PC-3 (cell line): ENCODE results near the gene DTNBP1.

ENCODE experiments used
- EZH2phosphoT487 ChIP-seq: fragments of 300-600 bp; sonication (generic); IDR thresholded peaks from 2 replicates; pipeline ENCODE4 v1.6.1; 2018; ENCODE audit warnings: mild to moderate bottlenecking, antibody characterized with exemption, low read length, borderline replicate concordance
- TF ChIP-seq, protein P1 (sequence below): fragments of 300-600 bp; sonication (generic); conservative IDR thresholded peaks from 2 replicates; pipeline ENCODE4 v1.5.1; 2017; ENCODE audit warnings: antibody characterized with exemption, low read depth, mild to moderate bottlenecking, low read length

DNA sequence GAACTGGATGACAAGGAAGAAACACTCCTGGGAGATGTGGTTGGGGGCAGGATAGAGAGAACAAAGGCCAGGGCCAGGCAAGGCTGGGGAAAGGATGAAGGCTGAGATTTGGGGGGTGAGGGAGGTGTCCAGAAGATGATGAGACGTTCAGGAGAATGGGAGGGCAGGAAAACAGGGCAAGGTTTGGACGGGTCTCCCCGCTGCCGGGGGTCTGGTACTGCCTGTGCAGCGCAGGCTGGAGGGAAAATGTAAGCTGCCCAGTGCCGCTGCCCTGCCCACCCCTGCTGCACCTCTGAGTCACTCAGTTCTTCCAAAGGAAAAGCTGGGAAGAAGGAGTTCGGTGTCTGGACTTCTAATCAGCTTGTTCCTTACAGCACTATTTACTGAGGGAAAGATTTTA is 130.9 kb downstream of the DTNBP1 start:
- TF ChIP-seq, protein P1, sequence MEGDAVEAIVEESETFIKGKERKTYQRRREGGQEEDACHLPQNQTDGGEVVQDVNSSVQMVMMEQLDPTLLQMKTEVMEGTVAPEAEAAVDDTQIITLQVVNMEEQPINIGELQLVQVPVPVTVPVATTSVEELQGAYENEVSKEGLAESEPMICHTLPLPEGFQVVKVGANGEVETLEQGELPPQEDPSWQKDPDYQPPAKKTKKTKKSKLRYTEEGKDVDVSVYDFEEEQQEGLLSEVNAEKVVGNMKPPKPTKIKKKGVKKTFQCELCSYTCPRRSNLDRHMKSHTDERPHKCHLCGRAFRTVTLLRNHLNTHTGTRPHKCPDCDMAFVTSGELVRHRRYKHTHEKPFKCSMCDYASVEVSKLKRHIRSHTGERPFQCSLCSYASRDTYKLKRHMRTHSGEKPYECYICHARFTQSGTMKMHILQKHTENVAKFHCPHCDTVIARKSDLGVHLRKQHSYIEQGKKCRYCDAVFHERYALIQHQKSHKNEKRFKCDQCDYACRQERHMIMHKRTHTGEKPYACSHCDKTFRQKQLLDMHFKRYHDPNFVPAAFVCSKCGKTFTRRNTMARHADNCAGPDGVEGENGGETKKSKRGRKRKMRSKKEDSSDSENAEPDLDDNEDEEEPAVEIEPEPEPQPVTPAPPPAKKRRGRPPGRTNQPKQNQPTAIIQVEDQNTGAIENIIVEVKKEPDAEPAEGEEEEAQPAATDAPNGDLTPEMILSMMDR, result no peak
- TF ChIP-seq EZH2phosphoT487, result no peak
